Panc1 (cell line): Measurements from ENCODE around the gene SPOUT1. TPM values are rescaled to one million over a fixed set of nuclear protein-coding genes. Genes with fewer than 3 reads are reported as not detected.

ENCODE experiments used
- ATAC-seq: fragments of 200-7000 bp; cut with Tn5 transposase; 2 replicates; pipeline ENCODE4 v1.9.1; 2020; ENCODE audit warnings: mild to moderate bottlenecking, moderate library complexity
- BruUV-seq: library from RNA; stranded (reverse); fragments of 400-500 nt; replicated peaks from 2 replicates; lab custom pipeline; 2021; lab: Mats Ljungman, UMichigan
- CTCF ChIA-PET: fragments of 300-600 bp; sonication (Branson Sonifier 250); formaldehyde crosslinking; loops from one replicate; lab custom pipeline; 2022; ENCODE audit warnings: antibody characterized with exemption; lab: Charles Lee
- POLR2A ChIA-PET: fragments of 300-600 bp; sonication (Branson Sonifier 250); formaldehyde crosslinking; loops from one replicate; lab custom pipeline; 2022; ENCODE audit warnings: antibody characterized with exemption; lab: Charles Lee
- DNase-seq: peaks from one replicate; pipeline ENCODE4 v3.0.0-alpha.2; 2010; ENCODE audit warnings: low read depth, low spot score
- H3K27ac ChIP-seq: 2 replicates; pipeline ENCODE4 v1.5.1; 2011; ENCODE audit warnings: mild to moderate bottlenecking, low read length, inconsistent platforms
- H3K27me3 ChIP-seq: fragments of 200-500 bp; sonication (Bioruptor generic); 2 replicates; pipeline ENCODE4 v1.6.0; 2014; ENCODE audit warnings: low read length, inconsistent platforms; ENCODE audit not compliant: control insufficient read depth, insufficient read depth
- H3K36me3 ChIP-seq: fragments of 200-500 bp; sonication (Bioruptor generic); 2 replicates; pipeline ENCODE4 v1.5.1; 2014; ENCODE audit warnings: inconsistent platforms, mild to moderate bottlenecking, low read length, moderate library complexity; ENCODE audit not compliant: control insufficient read depth, insufficient read depth
- H3K4me1 ChIP-seq: 2 replicates; pipeline ENCODE4 v1.5.1; 2011; ENCODE audit warnings: inconsistent platforms, mild to moderate bottlenecking, low read length, moderate library complexity; ENCODE audit not compliant: control insufficient read depth, insufficient read depth
- H3K4me3 ChIP-seq, 2 experiments: 2 replicates each; pipeline ENCODE4 v1.5.1; 2011 to 2012; ENCODE audit warnings: low read depth in 2 of 2, low read length in 2 of 2, mild to moderate bottlenecking in 2 of 2, inconsistent platforms in 1 of 2, moderate library complexity in 1 of 2
- H3K9me3 ChIP-seq: fragments of 200-500 bp; sonication (Bioruptor generic); 2 replicates; pipeline ENCODE4 v1.5.1; 2014; ENCODE audit warnings: low read depth, mild to moderate bottlenecking, inconsistent platforms, low read length, moderate library complexity; ENCODE audit not compliant: control insufficient read depth, insufficient read depth
- POLR2AphosphoS5 ChIP-seq: IDR thresholded peaks from 2 replicates; pipeline ENCODE4 v1.6.1; 2012; ENCODE audit warnings: mild to moderate bottlenecking, low read depth, low read length, moderate library complexity
- SIN3A ChIP-seq: IDR thresholded peaks from 2 replicates; pipeline ENCODE4 v1.6.1; 2012; ENCODE audit warnings: low read depth, mild to moderate bottlenecking, low read length, moderate library complexity, borderline replicate concordance; ENCODE audit not compliant: insufficient read depth
- TCF7L2 ChIP-seq: IDR thresholded peaks from 2 replicates; pipeline ENCODE4 v1.6.1; 2011; ENCODE audit warnings: mild to moderate bottlenecking, low read depth, low read length, inconsistent platforms
- in situ Hi-C: cut with HindIII; loops from 2 replicates; pipeline ENCODE4 v1.10.0; 2016; ENCODE audit warnings: low sequenced_read_pairs, low pct_unique_long_range_greater_than_20kb
- intact Hi-C: fragments of 100-400 bp; cut with micrococcal nuclease; formaldehyde crosslinking; loops from one replicate; pipeline ENCODE4 v1.10.0; 2022; ENCODE audit not compliant: unreplicated experiment
- total RNA-seq: library from RNA; stranded (reverse); gene quantifications from one replicate; pipeline ENCODE4 v1.2.1, GENCODE V29; 2021; ENCODE audit not compliant: unreplicated experiment
- TF ChIP-seq, protein P1 (sequence below), 2 experiments: IDR thresholded peaks; 2 replicates each; pipeline ENCODE4 v1.6.1; 2011 to 2012; ENCODE audit warnings: low read depth in 2 of 2, control low read depth in 1 of 2, low read length in 1 of 2, mild to moderate bottlenecking in 1 of 2, moderate library complexity in 1 of 2; ENCODE audit not compliant: insufficient read depth in 1 of 2
- TF ChIP-seq, protein P2 (sequence below): fragments of 450-650 bp; IDR thresholded peaks from 2 replicates; pipeline ENCODE4 v1.5.1; 2017; ENCODE audit warnings: mild to moderate bottlenecking

Gene SPOUT1
- total RNA-seq, 1 experiment from 2014 or later, result 38.4 TPM

DNA sequence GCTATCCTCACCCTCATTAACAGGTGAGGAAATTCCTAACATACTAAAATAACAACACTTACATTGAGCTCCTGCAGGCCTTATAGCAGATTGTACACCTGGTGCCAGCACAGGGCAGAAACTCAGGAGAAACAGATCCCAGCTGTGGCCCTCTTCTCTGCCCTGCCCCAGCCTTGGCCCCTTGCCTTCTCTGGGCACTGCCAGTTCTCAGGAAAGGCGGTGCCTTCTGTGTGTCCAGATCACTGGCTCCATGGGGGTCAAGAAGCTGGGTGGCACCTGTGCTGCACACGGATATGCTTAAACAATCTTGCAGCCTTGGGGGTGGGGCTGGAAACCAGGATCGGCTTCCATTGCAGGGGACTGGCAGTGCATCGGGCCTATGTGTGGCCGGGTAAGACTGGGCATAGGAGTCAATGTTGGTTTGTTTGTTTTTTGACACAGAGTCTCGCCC lies 32.8 kb upstream of the SPOUT1 start:
- intact Hi-C loops (loop anchor here (5.0 kb wide), 1 partner anchor 65 kb away; no protein-coding TSS in a partner anchor), in situ Hi-C loops (no loop called here)
- Histone ChIP-seq H3K36me3 (no peaks in the 10 kb centered on the region), H3K4me3 (no peak overlapping the region), H3K27ac (no peak overlapping the region), H3K9me3 (no peaks in the 10 kb centered on the region), H3K27me3 (no peaks in the 10 kb centered on the region), H3K4me1 (no peaks in the 10 kb centered on the region)
- TF ChIP-seq, protein P1, sequence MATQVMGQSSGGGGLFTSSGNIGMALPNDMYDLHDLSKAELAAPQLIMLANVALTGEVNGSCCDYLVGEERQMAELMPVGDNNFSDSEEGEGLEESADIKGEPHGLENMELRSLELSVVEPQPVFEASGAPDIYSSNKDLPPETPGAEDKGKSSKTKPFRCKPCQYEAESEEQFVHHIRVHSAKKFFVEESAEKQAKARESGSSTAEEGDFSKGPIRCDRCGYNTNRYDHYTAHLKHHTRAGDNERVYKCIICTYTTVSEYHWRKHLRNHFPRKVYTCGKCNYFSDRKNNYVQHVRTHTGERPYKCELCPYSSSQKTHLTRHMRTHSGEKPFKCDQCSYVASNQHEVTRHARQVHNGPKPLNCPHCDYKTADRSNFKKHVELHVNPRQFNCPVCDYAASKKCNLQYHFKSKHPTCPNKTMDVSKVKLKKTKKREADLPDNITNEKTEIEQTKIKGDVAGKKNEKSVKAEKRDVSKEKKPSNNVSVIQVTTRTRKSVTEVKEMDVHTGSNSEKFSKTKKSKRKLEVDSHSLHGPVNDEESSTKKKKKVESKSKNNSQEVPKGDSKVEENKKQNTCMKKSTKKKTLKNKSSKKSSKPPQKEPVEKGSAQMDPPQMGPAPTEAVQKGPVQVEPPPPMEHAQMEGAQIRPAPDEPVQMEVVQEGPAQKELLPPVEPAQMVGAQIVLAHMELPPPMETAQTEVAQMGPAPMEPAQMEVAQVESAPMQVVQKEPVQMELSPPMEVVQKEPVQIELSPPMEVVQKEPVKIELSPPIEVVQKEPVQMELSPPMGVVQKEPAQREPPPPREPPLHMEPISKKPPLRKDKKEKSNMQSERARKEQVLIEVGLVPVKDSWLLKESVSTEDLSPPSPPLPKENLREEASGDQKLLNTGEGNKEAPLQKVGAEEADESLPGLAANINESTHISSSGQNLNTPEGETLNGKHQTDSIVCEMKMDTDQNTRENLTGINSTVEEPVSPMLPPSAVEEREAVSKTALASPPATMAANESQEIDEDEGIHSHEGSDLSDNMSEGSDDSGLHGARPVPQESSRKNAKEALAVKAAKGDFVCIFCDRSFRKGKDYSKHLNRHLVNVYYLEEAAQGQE (IDR thresholded peaks at IDR 0.05; ENCODE audit: insufficient read depth in 1 of 2, low read depth in 2 of 2, low read length in 1 of 2), result no peak
- TF ChIP-seq TCF7L2 (no peak), POLR2AphosphoS5 (no peak), SIN3A (no peak)
- TF ChIP-seq, protein P2, sequence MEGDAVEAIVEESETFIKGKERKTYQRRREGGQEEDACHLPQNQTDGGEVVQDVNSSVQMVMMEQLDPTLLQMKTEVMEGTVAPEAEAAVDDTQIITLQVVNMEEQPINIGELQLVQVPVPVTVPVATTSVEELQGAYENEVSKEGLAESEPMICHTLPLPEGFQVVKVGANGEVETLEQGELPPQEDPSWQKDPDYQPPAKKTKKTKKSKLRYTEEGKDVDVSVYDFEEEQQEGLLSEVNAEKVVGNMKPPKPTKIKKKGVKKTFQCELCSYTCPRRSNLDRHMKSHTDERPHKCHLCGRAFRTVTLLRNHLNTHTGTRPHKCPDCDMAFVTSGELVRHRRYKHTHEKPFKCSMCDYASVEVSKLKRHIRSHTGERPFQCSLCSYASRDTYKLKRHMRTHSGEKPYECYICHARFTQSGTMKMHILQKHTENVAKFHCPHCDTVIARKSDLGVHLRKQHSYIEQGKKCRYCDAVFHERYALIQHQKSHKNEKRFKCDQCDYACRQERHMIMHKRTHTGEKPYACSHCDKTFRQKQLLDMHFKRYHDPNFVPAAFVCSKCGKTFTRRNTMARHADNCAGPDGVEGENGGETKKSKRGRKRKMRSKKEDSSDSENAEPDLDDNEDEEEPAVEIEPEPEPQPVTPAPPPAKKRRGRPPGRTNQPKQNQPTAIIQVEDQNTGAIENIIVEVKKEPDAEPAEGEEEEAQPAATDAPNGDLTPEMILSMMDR, result no peak
- ATAC-seq (no peak), DNase-seq (no peak)
- no TSS peak for BruUV-seq
- ChIA-PET CTCF (interaction anchor here (2.7 kb wide), 1 partner anchor 17 kb away, joined by 8 read pairs; no protein-coding TSS in a partner anchor), POLR2A (no interaction called here)

DNA sequence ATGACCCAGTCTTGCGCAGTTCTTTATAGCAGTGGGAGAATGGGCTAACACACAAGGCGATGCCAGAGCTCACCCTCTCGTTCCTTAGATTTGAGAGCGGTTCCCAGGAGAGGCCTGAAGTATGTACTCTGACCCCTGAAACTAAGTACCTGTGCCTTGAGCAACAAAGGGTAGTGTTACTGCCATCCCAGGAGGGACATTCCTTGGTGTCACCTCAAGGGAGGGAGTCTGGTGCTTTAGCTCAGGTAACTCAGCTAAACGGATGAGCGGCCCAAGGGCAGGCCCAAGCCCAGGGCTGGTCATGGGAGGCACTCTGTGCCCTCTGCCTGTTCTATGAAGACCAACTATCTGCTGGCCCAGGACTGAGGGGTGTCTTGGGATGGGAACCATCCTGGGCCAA lies 31.9 kb upstream of the SPOUT1 start:
- in situ Hi-C loops (no loop called here), intact Hi-C loops (loop anchor here (5.0 kb wide), 1 partner anchor 66 kb away; no protein-coding TSS in a partner anchor)
- no TSS peak for BruUV-seq

More for the DNA sequence above, 31.9 kb upstream of the SPOUT1 start:
- no peak overlapping the region for H3K4me3 ChIP-seq
- no peak overlapping the region for H3K27ac ChIP-seq
- DNase-seq, result no peak
- ChIA-PET POLR2A (no interaction called here), CTCF (interaction anchor here (2.7 kb wide), 1 partner anchor 18 kb away, joined by 8 read pairs; no protein-coding TSS in a partner anchor)
- no peaks in the 10 kb centered on the region for H3K4me1 ChIP-seq
- no peaks in the 10 kb centered on the region for H3K27me3 ChIP-seq
- no peak for TF ChIP-seq TCF7L2
- TF ChIP-seq, protein P2, result no peak
- TF ChIP-seq, protein P1 (IDR thresholded peaks at IDR 0.05; ENCODE audit: insufficient read depth in 1 of 2, low read depth in 2 of 2, low read length in 1 of 2), result no peak
- no peak for TF ChIP-seq POLR2AphosphoS5
- TF ChIP-seq SIN3A, result no peak
- H3K36me3 ChIP-seq, result no peaks in the 10 kb centered on the region
- ATAC-seq, result no peak
- no peaks in the 10 kb centered on the region for H3K9me3 ChIP-seq
